AG04450 (cell line): ENCODE data around the gene MYBPH. TPM values are rescaled to one million over a fixed set of nuclear protein-coding genes. Genes with fewer than 3 reads are reported as not detected.

Source experiments
- CTCF ChIA-PET: fragments of 300-600, 350-600 bp; formaldehyde crosslinking; extraction: SDS; loops from one replicate; lab custom pipeline; 2022; ENCODE audit warnings: antibody characterized with exemption, inconsistent platforms; lab: Charles Lee
- POLR2A ChIA-PET: fragments of 350-600 bp; formaldehyde crosslinking; extraction: SDS; loops from one replicate; lab custom pipeline; 2021; ENCODE audit warnings: antibody characterized with exemption, inconsistent platforms; lab: Yijun Ruan, JAX
- DNase-seq: peaks from one replicate; pipeline ENCODE4 v3.0.0-alpha.2; 2011; ENCODE audit warnings: low read depth, low spot score
- H3K27ac ChIP-seq: one replicate; pipeline ENCODE4 v1.5.1; 2012; ENCODE audit warnings: low read depth, low read length, control low read depth
- H3K27me3 ChIP-seq: one replicate; pipeline ENCODE4 v1.6.0; 2012; ENCODE audit warnings: low read length; ENCODE audit not compliant: control insufficient read depth, insufficient read depth
- H3K4me3 ChIP-seq: 2 replicates; pipeline ENCODE4 v1.5.1; 2011; ENCODE audit warnings: mild to moderate bottlenecking, low read depth, low read length, control low read depth
- H3K9me3 ChIP-seq: 2 replicates; pipeline ENCODE4 v1.5.1; 2012; ENCODE audit warnings: low read length; ENCODE audit not compliant: control insufficient read depth, insufficient read depth
- polyA plus RNA-seq: library from polyadenylated mRNA; depleted of rRNA; stranded (reverse); fragments of >200 nt; gene quantifications from 2 replicates; pipeline ENCODE4 v1.2.3, GENCODE V29; 2011
- TF ChIP-seq, protein P1 (sequence below): IDR thresholded peaks from 2 replicates; pipeline ENCODE4 v1.5.1; 2011; ENCODE audit warnings: low read depth, low read length, control low read depth, inconsistent platforms

Gene MYBPH
- polyA plus RNA-seq, 1 experiment: 0.04 TPM

DNA sequence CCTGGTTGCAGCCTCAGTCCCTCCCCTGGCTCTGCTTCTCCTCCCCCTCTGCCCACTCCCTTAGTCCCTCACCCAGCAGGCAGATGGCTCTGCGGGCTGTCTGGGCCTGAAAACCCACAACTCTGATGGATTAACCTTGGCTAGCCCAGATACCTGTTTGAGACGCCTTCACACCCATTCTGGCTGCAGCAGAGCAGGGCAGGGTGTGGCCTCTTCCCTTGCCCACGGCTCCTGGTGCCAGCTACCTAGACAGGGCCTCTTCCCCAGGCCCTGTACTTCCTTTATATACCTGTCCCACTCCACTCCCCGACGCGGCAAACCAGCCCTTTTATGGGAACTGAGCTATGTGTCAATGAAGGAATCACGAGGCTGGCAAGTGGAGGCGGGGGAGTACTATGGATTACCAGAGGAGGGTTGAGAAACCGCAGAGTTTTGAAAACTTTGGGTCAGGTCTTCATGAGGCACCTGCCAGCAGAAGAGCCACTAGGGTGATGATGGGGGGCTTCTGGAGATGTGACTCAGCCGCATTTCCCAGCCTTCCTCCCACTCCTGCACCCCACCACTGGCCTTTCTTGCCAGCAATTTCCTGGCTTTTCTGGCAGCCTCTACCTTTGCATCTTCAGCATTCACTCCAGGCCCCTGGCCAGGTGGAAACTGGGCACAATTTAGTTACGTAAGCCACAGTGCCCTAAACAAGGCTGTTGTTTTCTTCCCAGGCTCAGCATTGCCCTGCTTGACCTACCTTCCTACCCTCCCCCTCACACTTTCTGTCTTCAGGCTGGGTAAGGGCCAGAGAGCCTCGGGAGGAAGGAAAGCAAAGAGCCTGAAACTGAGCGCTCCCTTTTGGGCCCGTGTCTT is 11.0 kb upstream of the MYBPH start, which contains the start of gene CHI3L1:
Gene CHI3L1 (minus strand): TSS at position 259 of the 858 bp plus-strand sequence. CDS start 81 bp downstream, at position 178.
- POLR2A ChIA-PET: no interaction called here
- TF ChIP-seq, protein P1, sequence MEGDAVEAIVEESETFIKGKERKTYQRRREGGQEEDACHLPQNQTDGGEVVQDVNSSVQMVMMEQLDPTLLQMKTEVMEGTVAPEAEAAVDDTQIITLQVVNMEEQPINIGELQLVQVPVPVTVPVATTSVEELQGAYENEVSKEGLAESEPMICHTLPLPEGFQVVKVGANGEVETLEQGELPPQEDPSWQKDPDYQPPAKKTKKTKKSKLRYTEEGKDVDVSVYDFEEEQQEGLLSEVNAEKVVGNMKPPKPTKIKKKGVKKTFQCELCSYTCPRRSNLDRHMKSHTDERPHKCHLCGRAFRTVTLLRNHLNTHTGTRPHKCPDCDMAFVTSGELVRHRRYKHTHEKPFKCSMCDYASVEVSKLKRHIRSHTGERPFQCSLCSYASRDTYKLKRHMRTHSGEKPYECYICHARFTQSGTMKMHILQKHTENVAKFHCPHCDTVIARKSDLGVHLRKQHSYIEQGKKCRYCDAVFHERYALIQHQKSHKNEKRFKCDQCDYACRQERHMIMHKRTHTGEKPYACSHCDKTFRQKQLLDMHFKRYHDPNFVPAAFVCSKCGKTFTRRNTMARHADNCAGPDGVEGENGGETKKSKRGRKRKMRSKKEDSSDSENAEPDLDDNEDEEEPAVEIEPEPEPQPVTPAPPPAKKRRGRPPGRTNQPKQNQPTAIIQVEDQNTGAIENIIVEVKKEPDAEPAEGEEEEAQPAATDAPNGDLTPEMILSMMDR: no peak
- H3K4me3 ChIP-seq: no peak within 1 kb of the TSS

DNA sequence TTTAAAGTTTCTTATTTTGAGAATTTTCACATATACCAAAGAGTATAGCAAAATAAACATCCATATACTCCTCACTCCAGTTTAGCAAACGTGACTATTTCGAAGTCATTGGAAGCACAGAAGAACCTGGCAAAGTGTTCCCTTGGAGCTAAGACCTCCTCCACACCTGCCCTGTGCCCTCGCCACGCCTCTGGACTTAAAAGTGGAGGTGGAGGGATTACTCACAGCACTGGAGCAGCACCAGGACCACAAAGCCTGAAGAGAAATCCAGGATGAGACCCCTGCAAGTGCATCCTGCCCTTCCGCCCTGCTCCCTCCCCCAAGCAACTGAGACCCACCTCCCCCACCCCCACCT is 10.4 kb upstream of the MYBPH start:
- Histone ChIP-seq H3K4me3 (no peak overlapping the region), H3K9me3 (no peaks in the 10 kb centered on the region; the same call in 1 of the 2 replicates), H3K27me3 (peaks cover 10% of the 10 kb centered on the region), H3K27ac (no peak overlapping the region)
- TF ChIP-seq, protein P1: no peak
- ChIA-PET POLR2A (no interaction called here), CTCF (interaction anchor here (1.1 kb wide), 1 partner anchor 10 kb away, joined by 4 read pairs; no protein-coding TSS in a partner anchor)
- DNase-seq: no peak

More for the DNA sequence above, 11.0 kb upstream of the MYBPH start, which contains the start of gene CHI3L1:
- Histone ChIP-seq H3K9me3 (no peaks in the 10 kb centered on the region; the same call in 1 of the 2 replicates), H3K27me3 (peaks cover 10% of the 10 kb centered on the region), H3K27ac (no peak within 1 kb of the TSS)
- CTCF ChIA-PET: no interaction called here
- DNase-seq: no peak

DNA sequence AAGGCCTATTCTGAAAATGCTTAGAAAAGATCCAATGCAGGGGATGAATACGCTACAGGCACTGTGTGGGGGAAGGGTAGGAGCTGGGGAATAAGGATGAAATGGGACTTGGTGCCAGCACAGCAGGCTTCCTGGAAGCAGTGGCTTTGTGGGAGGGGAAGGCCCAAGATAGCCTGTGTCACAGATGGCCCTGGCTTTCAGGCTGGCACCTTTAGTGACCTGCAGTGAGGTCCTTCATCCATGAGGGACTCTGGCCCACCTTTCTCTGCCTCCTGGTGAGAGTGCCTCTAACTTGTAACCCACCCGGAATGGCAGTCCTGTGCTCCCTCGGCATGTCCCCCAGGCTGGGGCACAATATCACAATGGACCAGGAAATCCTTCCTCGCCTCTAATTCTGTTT is 10.0 kb upstream of the MYBPH start:
- TF ChIP-seq, protein P1: no peak
- Histone ChIP-seq H3K27ac (no peak overlapping the region), H3K9me3 (no peaks in the 10 kb centered on the region; the same call in 1 of the 2 replicates), H3K27me3 (peaks cover 10% of the 10 kb centered on the region), H3K4me3 (no peak overlapping the region)
- ChIA-PET CTCF (interaction anchor here (1.1 kb wide), 1 partner anchor 10 kb away, joined by 4 read pairs; no protein-coding TSS in a partner anchor), POLR2A (no interaction called here)
- DNase-seq: no peak

DNA sequence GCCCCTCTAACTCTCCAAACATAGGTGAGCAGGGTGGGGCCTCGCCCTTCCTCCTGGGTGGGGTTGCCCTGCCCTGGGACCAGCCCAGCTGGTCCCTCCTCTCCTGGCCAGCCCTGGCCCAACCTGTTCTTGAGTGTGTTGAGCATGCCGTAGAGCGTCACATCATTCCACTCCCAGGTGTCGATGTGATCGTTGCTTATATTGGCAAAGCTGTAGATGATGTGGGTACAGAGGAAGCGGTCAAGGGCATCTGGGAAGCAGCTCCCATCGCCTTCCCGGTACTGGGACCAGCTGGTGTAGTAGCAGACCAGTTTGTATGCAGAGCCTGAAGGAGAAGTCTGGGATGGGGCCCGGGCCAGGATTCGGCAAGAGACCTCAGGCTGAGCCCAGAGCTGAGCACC is 9.4 kb upstream of the MYBPH start:
- H3K9me3 ChIP-seq: no peaks in the 10 kb centered on the region; the same call in 1 of the 2 replicates
- CTCF ChIA-PET: interaction anchor here (1.1 kb wide), 1 partner anchor 11 kb away, joined by 4 read pairs; no protein-coding TSS in a partner anchor
- DNase-seq: no peak
- H3K27ac ChIP-seq: no peak overlapping the region
- POLR2A ChIA-PET: no interaction called here
- H3K27me3 ChIP-seq: peaks cover 10% of the 10 kb centered on the region
- TF ChIP-seq, protein P1: no peak
- H3K4me3 ChIP-seq: no peak overlapping the region

DNA sequence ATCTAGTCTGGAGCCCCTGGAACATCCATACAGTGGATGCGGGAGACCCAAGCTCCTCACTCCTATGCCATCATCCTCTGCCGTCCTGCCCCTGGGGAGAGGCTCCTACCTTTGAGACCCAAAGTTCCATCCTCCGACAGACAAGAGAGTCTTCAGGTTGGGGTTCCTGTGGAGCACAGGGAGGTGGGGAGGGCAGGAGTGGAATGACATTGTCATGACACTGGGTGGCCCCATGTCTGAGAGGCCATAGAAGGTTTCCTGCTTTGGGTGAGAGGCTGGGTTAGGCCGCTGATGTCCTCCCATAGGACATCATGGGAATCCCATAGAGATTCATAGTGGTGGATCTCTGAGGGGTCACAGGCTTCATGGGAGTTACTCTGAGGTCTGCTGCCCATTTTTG is 8.8 kb upstream of the MYBPH start:
- TF ChIP-seq, protein P1: no peak
- no peak for DNase-seq
- no peak overlapping the region for H3K4me3 ChIP-seq
- H3K27me3 ChIP-seq: peaks cover 10% of the 10 kb centered on the region
- ChIA-PET CTCF (no interaction called here), POLR2A (no interaction called here)
- H3K9me3 ChIP-seq: no peaks in the 10 kb centered on the region; the same call in 1 of the 2 replicates
- no peak overlapping the region for H3K27ac ChIP-seq
